Ascending aorta (tissue), 2 donors: ENCODE data around the gene SYVN1. TPM values are rescaled to one million over a fixed set of nuclear protein-coding genes. Genes with fewer than 3 reads are reported as not detected.

Experiments
- DNase-seq, 2 donors: peaks; one replicate each; pipeline ENCODE4 v3.0.0-alpha.2; 2019; ENCODE audit warnings: low spot score in 2 of 2
- H3K27ac ChIP-seq, 2 donors: fragments of 200-600 bp; sonication (generic); one replicate each; pipeline ENCODE4 v1.5.1; 2016 to 2017; ENCODE audit warnings: mild to moderate bottlenecking in 1 of 2
- H3K27me3 ChIP-seq: fragments of 200-600 bp; sonication (generic); one replicate; pipeline ENCODE4 v1.5.1; 2017
- H3K36me3 ChIP-seq, 2 donors: fragments of 200-600 bp; sonication (generic); one replicate each; pipeline ENCODE4 v1.5.1; 2016
- H3K4me1 ChIP-seq, 2 donors: fragments of 200-600 bp; sonication (generic); one replicate each; pipeline ENCODE4 v1.5.1; 2016 to 2017; ENCODE audit warnings: mild to moderate bottlenecking in 1 of 2
- H3K4me3 ChIP-seq, 2 donors: fragments of 200-600 bp; sonication (generic); one replicate each; pipeline ENCODE4 v1.5.1; 2016 to 2017; ENCODE audit warnings: mild to moderate bottlenecking in 1 of 2
- H3K9me3 ChIP-seq, 2 donors: fragments of 200-600 bp; sonication (generic); one replicate each; pipeline ENCODE4 v1.5.1; 2016
- intact Hi-C: fragments of 100-400 bp; cut with DNase I; formaldehyde crosslinking; loops from one replicate; pipeline ENCODE4 v1.15.1; 2023
- total RNA-seq: library from RNA; depleted of rRNA; stranded (reverse); fragments of >200 nt; gene quantifications from one replicate; pipeline ENCODE4 v1.1.0, GENCODE V29; 2016
- TF ChIP-seq, protein P1 (sequence below), 3 experiments: fragments of 200-600 bp in 2 of 3; fragments of 450-650 bp in 1 of 3; sonication (generic) in 2 of 3; IDR thresholded peaks; one replicate each; pipeline ENCODE4 v1.5.1; 2016 to 2019; ENCODE audit warnings: antibody characterized with exemption in 3 of 3, mild to moderate bottlenecking in 1 of 3, moderate library complexity in 1 of 3

The SYVN1 gene
- total RNA-seq, 1 donor from 2014 or later: 229 TPM

DNA sequence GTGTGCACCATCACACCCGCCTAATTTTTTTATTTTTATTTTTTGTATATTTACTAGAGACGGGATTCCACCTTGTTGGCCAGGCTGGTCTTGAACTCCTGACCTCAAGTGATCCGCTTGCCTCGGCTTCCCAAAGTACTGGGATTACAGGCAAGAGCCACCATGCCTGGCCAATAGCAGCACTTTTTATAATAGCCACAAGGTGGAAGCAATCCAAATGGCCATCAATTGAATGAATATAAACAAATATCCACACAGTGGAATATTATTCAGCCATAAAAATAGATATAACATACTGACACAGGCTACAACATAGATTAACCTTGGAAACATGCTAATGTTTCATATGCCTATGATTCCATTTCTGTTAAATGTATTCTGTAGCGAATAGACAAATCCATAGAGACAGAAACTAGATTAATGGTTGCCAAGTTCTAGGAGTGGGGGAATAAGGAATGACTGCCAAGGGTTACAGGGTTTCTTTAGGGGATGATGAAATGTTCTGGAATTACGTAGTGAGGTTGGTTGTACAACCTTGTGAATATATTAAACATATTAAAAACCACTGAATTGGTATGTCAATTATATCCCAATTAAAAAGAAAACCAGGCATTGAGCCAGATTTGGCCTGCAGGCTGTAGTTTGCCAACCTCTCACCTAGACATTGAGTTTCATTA, 33.5 kb downstream of the SYVN1 start:
- Histone ChIP-seq H3K4me3 (no peak overlapping the region), H3K27ac (no peak overlapping the region), H3K4me1 (peaks cover 3 to 21% of the 10 kb centered on the region in 2 donors), H3K27me3 (no peaks in the 10 kb centered on the region), H3K9me3 (no peaks in the 10 kb centered on the region), H3K36me3 (peaks cover 3 to 9% of the 10 kb centered on the region in 2 donors)
- DNase-seq: no peak
- TF ChIP-seq, protein P1, sequence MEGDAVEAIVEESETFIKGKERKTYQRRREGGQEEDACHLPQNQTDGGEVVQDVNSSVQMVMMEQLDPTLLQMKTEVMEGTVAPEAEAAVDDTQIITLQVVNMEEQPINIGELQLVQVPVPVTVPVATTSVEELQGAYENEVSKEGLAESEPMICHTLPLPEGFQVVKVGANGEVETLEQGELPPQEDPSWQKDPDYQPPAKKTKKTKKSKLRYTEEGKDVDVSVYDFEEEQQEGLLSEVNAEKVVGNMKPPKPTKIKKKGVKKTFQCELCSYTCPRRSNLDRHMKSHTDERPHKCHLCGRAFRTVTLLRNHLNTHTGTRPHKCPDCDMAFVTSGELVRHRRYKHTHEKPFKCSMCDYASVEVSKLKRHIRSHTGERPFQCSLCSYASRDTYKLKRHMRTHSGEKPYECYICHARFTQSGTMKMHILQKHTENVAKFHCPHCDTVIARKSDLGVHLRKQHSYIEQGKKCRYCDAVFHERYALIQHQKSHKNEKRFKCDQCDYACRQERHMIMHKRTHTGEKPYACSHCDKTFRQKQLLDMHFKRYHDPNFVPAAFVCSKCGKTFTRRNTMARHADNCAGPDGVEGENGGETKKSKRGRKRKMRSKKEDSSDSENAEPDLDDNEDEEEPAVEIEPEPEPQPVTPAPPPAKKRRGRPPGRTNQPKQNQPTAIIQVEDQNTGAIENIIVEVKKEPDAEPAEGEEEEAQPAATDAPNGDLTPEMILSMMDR (IDR thresholded peaks at IDR 0.05): no peak
- intact Hi-C loops: no loop called here

DNA sequence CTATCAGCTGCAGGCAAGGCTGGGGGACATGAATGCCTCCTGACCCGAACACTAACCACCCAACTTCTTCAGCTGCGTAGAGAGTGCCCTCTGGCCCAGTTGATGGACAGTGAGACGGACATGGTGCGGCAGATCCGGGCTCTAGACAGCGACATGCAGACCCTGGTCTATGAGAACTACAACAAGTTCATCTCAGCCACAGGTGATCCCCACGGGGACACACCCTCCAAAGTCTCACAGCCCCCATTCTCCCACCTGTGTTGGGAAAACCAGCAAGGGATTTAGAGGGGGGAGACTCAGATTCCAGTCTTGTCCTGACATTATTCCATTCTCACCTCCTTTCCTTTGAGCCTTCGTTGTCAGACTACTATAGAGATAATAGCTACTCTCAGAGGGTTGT, 37.4 kb downstream of the SYVN1 start:
- H3K4me3 ChIP-seq: peak overlapping the region; percentile 73 to 80
- H3K4me1 ChIP-seq: peaks cover 3 to 15% of the 10 kb centered on the region in 2 donors
- peak overlapping the region; percentile 86 to 95 for H3K27ac ChIP-seq
- TF ChIP-seq, protein P1 (IDR thresholded peaks at IDR 0.05): no peak
- no peaks in the 10 kb centered on the region for H3K9me3 ChIP-seq
- intact Hi-C loops: loop anchor here (1.0 to 5.0 kb wide), 5 partner anchors 13 to 180 kb away; partner anchors contain the start of genes ARL2, ATG2A, CDCA5 and SNX15
- no peak for DNase-seq
- H3K27me3 ChIP-seq: no peaks in the 10 kb centered on the region
- H3K36me3 ChIP-seq: peaks cover 0 to 5% of the 10 kb centered on the region in 2 donors

DNA sequence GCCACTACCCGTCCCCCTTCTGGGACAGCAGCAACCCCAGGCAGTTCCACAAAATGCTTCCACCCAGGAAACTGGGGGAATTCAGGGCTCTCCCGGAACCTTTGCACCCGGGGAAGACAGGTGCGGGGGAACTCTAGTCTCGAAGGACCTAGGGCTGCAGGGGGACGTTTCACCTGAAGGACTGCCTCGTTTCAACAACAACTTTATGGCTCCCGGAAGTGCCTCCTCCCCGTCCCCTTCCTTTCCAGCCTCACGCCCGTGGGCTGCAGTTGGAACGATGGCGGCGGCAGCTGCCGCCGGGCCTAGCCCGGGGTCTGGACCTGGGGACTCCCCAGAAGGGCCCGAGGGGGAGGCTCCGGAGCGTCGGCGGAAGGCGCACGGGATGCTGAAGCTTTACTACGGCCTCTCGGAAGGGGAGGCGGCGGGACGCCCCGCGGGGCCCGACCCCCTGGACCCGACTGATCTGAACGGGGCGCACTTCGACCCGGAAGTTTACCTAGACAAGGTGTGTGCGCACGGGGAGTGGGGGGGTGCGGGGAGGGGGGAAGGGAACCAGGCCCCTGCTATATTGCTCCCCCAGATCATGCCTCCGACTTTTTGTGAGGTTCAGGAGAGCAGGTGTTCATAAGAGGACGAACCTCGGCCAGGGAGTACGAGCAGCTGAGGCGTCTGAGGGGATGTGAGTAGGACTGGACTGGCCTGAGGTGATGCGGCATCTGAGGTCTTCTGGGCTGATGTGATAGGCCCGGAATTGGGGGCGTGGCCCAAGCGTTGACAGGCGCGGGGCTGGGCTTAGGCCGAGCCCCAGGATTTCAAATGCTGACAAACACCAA, 38.1 kb downstream of the SYVN1 start, which contains the start of gene VPS51:
TSS of gene VPS51 (plus strand) at position 241 of the 833 bp plus-strand sequence. CDS start at position 278, 37 bp downstream.
- TF ChIP-seq, protein P1 (IDR thresholded peaks at IDR 0.05): peak in 1 of 3 experiments; percentile 20
- H3K4me1 ChIP-seq: peaks cover 3 to 15% of the 10 kb centered on the region in 2 donors
- peaks cover 0 to 5% of the 10 kb centered on the region in 2 donors for H3K36me3 ChIP-seq
- no peaks in the 10 kb centered on the region for H3K27me3 ChIP-seq
- intact Hi-C loops: loop anchor here (1.0 to 5.0 kb wide), 5 partner anchors 12 to 179 kb away; partner anchors contain the start of genes ARL2, ATG2A, CDCA5 and SNX15
- H3K4me3 ChIP-seq: peak within 1 kb of the TSS; percentile 73 to 80
- H3K9me3 ChIP-seq: no peaks in the 10 kb centered on the region
- DNase-seq: peak; percentile 66 to 94
- H3K27ac ChIP-seq: peak within 1 kb of the TSS; percentile 86 to 95

DNA sequence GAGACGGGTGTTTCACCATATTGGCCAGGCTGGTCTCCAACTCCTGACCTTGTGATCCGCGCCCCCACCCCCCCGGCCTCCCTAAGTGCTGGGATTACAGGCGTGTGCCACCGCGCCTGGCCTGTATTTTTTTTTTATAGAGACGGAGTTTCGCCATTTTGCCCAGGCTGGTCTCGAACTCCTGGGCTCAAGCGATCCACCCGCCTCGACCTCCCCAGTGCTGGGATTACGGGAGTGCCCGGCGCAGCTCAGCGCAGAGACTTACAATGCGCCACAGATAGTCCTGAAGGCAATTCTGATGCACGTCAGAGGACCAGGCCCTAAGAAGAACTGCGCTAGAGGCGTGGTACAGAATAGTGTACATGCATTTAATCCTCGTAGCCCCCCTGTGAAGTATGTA, 38.9 kb downstream of the SYVN1 start:
- DNase-seq: no peak
- intact Hi-C loops: loop anchor here (5.0 kb wide), 2 partner anchors 83 to 178 kb away; partner anchors contain the start of genes ARL2 and ATG2A
- TF ChIP-seq, protein P1 (IDR thresholded peaks at IDR 0.05): no peak
- H3K9me3 ChIP-seq: no peaks in the 10 kb centered on the region
- H3K4me3 ChIP-seq: peak overlapping the region; percentile 73 to 80
- H3K27ac ChIP-seq: peak overlapping the region in 1 of 2 donors; percentile 95
- H3K27me3 ChIP-seq: no peaks in the 10 kb centered on the region
- peaks cover 3 to 15% of the 10 kb centered on the region in 2 donors for H3K4me1 ChIP-seq
- peaks cover 0 to 5% of the 10 kb centered on the region in 2 donors for H3K36me3 ChIP-seq

DNA sequence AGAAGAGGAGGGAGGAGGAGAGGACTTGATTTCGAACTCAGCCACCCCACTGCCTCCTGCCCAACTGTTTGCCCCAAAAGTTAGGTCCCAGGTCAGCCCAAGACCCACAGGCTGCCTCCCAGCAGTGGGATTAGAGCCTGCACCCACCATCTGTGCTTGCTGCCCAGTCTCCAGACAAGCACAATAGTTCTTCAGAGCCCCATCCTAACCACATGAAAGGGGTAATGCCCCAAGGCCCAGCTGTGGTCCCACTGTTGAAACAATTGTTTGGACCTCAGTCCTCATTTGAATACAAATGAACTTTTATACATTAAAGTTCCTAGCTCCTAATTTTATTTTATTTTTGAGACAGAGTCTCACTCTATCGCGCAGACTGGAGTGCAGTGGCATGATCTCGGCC, 43.7 kb downstream of the SYVN1 start:
- H3K27ac ChIP-seq: no peak overlapping the region
- H3K4me1 ChIP-seq: peaks cover 0 to 1% of the 10 kb centered on the region in 2 donors
- intact Hi-C loops: no loop called here
- H3K27me3 ChIP-seq: no peaks in the 10 kb centered on the region
- no peaks in the 10 kb centered on the region for H3K9me3 ChIP-seq
- DNase-seq: no peak
- TF ChIP-seq, protein P1 (IDR thresholded peaks at IDR 0.05): no peak
- no peak overlapping the region for H3K4me3 ChIP-seq
- peaks cover 25 to 39% of the 10 kb centered on the region in 2 donors for H3K36me3 ChIP-seq
